ENCODE results near the gene FBXO2.

GRCh38 chr1:11654939-11655808 lies 945 bp upstream of the FBXO2 start:
- no peak for TF ChIP-seq TAF1 (IDR thresholded peaks at IDR 0.05; ENCODE audit: borderline replicate concordance, insufficient read depth, low read length)
- TF ChIP-seq, protein P1, sequence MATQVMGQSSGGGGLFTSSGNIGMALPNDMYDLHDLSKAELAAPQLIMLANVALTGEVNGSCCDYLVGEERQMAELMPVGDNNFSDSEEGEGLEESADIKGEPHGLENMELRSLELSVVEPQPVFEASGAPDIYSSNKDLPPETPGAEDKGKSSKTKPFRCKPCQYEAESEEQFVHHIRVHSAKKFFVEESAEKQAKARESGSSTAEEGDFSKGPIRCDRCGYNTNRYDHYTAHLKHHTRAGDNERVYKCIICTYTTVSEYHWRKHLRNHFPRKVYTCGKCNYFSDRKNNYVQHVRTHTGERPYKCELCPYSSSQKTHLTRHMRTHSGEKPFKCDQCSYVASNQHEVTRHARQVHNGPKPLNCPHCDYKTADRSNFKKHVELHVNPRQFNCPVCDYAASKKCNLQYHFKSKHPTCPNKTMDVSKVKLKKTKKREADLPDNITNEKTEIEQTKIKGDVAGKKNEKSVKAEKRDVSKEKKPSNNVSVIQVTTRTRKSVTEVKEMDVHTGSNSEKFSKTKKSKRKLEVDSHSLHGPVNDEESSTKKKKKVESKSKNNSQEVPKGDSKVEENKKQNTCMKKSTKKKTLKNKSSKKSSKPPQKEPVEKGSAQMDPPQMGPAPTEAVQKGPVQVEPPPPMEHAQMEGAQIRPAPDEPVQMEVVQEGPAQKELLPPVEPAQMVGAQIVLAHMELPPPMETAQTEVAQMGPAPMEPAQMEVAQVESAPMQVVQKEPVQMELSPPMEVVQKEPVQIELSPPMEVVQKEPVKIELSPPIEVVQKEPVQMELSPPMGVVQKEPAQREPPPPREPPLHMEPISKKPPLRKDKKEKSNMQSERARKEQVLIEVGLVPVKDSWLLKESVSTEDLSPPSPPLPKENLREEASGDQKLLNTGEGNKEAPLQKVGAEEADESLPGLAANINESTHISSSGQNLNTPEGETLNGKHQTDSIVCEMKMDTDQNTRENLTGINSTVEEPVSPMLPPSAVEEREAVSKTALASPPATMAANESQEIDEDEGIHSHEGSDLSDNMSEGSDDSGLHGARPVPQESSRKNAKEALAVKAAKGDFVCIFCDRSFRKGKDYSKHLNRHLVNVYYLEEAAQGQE (IDR thresholded peaks at IDR 0.05; ENCODE audit: insufficient read depth in 1 of 2, low read depth in 2 of 2, low read length in 2 of 2): no peak
- TF ChIP-seq POLR2AphosphoS5 (IDR thresholded peaks at IDR 0.05; ENCODE audit: low read depth, low read length): no peak
